ENCODE data around the gene PYGB.

GRCh38 chr20:25269057-25269832 is 21.4 kb downstream of the PYGB start:
- TF ChIP-seq POLR2A (IDR thresholded peaks at IDR 0.05; ENCODE audit: low read depth, low read length) (no peak), TAF1 (IDR thresholded peaks at IDR 0.05; ENCODE audit: low read depth, low read length) (no peak), POLR2AphosphoS5 (IDR thresholded peaks at IDR 0.05; ENCODE audit: low read depth, low read length) (no peak)
